Aorta (tissue), 5 donors: ENCODE measurements around the gene CCDC122. TPM values are rescaled to one million over a fixed set of nuclear protein-coding genes. Genes with fewer than 3 reads are reported as not detected.

Source experiments
- ATAC-seq: fragments of 200-7000 bp; cut with Tn5 transposase; one replicate; pipeline ENCODE4 v1.9.1; 2022; ENCODE audit warnings: moderate library complexity; ENCODE audit not compliant: low FRiP score
- DNase-seq, 2 donors: peaks; one replicate each; pipeline ENCODE4 v3.0.0-alpha.2; 2020
- H3K27ac ChIP-seq, 2 donors: one replicate each; pipeline ENCODE4 v1.5.1; 2013; ENCODE audit warnings: low read length in 2 of 2, mild to moderate bottlenecking in 2 of 2, moderate library complexity in 2 of 2, control low read depth in 1 of 2, inconsistent platforms in 1 of 2, low read depth in 1 of 2
- H3K27me3 ChIP-seq, 2 donors: one replicate each; pipeline ENCODE4 v1.6.1; 2013; ENCODE audit warnings: control low read depth in 1 of 2, low read length in 1 of 2, mild to moderate bottlenecking in 1 of 2, moderate library complexity in 1 of 2; ENCODE audit not compliant: insufficient read depth in 2 of 2, control insufficient read depth in 1 of 2
- H3K36me3 ChIP-seq, 2 donors: one replicate each; pipeline ENCODE4 v1.6.1; 2013; ENCODE audit warnings: control low read depth in 1 of 2, low read length in 1 of 2, mild to moderate bottlenecking in 1 of 2; ENCODE audit not compliant: insufficient read depth in 2 of 2, control insufficient read depth in 1 of 2
- H3K4me1 ChIP-seq, 2 donors: one replicate each; pipeline ENCODE4 v1.6.1; 2013; ENCODE audit warnings: low read length in 2 of 2, control low read depth in 1 of 2, mild to moderate bottlenecking in 1 of 2, moderate library complexity in 1 of 2; ENCODE audit not compliant: insufficient read depth in 2 of 2, control insufficient read depth in 1 of 2
- H3K4me3 ChIP-seq, 2 donors: one replicate each; pipeline ENCODE4 v1.5.1; 2013; ENCODE audit warnings: low read length in 2 of 2, control low read depth in 1 of 2, mild to moderate bottlenecking in 1 of 2
- H3K9me3 ChIP-seq: one replicate; pipeline ENCODE4 v1.6.1; 2013; ENCODE audit warnings: mild to moderate bottlenecking, low read length; ENCODE audit not compliant: control insufficient read depth
- WGBS, 2 donors: extraction: QIAGEN DNeasy Blood & Tissue Kit; methylation state at CpG; one replicate each; pipeline ENCODE4 v1.1.7; 2013; 5-methylcytosine and 5-hydroxymethylcytosine counted together
- intact Hi-C, 2 donors: fragments of 100-400 bp; cut with DNase I; formaldehyde crosslinking; loops; one replicate each; pipeline versions ENCODE4 v1.14.2 to v1.15.0; 2022
- polyA plus RNA-seq, 2 donors: library from polyadenylated mRNA; stranded (reverse); fragments of 200-250 nt; gene quantifications; one replicate each; pipeline ENCODE4 v1.2.3, GENCODE V29; 2013
- total RNA-seq, 2 donors: library from RNA; stranded (reverse); fragmentation: NEBNext Ultra II Directional; extraction: Animal tissue kit (Norgen Biotek cat#: 25700); gene quantifications; one replicate each; pipeline ENCODE4 v1.2.1, GENCODE V29; 2021
- donor health status: healthy with polysubstance abuse.
- donor health status: Bipolar disorder and iron deficiency.
- donor health status: DM: no; HTN: no; CAD: no.
- donor health status: DM: no; HTN: no; CAD: no.
- donor health status: DM: yes; HTN: yes; CAD: no.

CCDC122 gene
- total and polyA plus RNA-seq, 4 donors = 3.1 to 8.6 (median 4.9) TPM

GRCh38 chr13:43880214-43880855, 795 bp upstream of the CCDC122 start:
- WGBS, 2 donors = 52 to 54% methylated on average over 15 of the region's 15 CpGs
- no peak for ATAC-seq
- peaks cover 0 to 5% of the 10 kb centered on the region in 2 donors for H3K4me1 ChIP-seq
- no peaks in the 10 kb centered on the region for H3K9me3 ChIP-seq
- DNase-seq = no peak
- H3K4me3 ChIP-seq = peak overlapping the region; percentile 42 to 43
- no peaks in the 10 kb centered on the region for H3K27me3 ChIP-seq
- no peaks in the 10 kb centered on the region for H3K36me3 ChIP-seq
- intact Hi-C loops = no loop called here
- H3K27ac ChIP-seq = no peak overlapping the region

- Histone ChIP-seq H3K27ac (peak within 1 kb of the TSS; percentile 34 to 61), H3K27me3 (no peaks in the 10 kb centered on the region), H3K9me3 (no peaks in the 10 kb centered on the region), H3K4me3 (peak within 1 kb of the TSS; percentile 42 to 43), H3K4me1 (peaks cover 0 to 5% of the 10 kb centered on the region in 2 donors), H3K36me3 (no peaks in the 10 kb centered on the region)
- DNase-seq = no peak
- 1 to 2% methylated on average over 36 to 48 of the region's 48 CpGs for WGBS, 2 donors
- ATAC-seq = peak; percentile 85
- intact Hi-C loops = loop anchor here in 1 of 2 donors (10.0 kb wide), 1 partner anchor 795 kb away; no protein-coding TSS in a partner anchor
Observed at GRCh38 chr13:43879755-43880181, 228 bp upstream of the CCDC122 start, which contains the start of gene LACC1. Gene LACC1 (plus strand): TSS chr13:43879904. CDS start chr13:43880986, 1,082 bp downstream.

- no peak for ATAC-seq
- intact Hi-C loops = loop anchor here in 1 of 2 donors (10.0 kb wide), 1 partner anchor 793 kb away; no protein-coding TSS in a partner anchor
- no peaks in the 10 kb centered on the region for H3K9me3 ChIP-seq
- peaks cover 0 to 4% of the 10 kb centered on the region in 2 donors for H3K4me1 ChIP-seq
- no peaks in the 10 kb centered on the region for H3K36me3 ChIP-seq
- 94 to 95% methylated on average over 1 of the region's 1 CpG for WGBS, 2 donors
- H3K27ac ChIP-seq = no peak overlapping the region
- no peak overlapping the region for H3K4me3 ChIP-seq
- no peak for DNase-seq
- H3K27me3 ChIP-seq = no peaks in the 10 kb centered on the region
Observed at GRCh38 chr13:43877766-43878165, 1.8 kb downstream of the CCDC122 start.

- ATAC-seq (no peak), DNase-seq (no peak)
- no peak overlapping the region for H3K27ac ChIP-seq
- H3K4me3 ChIP-seq = no peak overlapping the region
- no peaks in the 10 kb centered on the region for H3K27me3 ChIP-seq
- H3K4me1 ChIP-seq = peaks cover 0 to 4% of the 10 kb centered on the region in 2 donors
- no peaks in the 10 kb centered on the region for H3K36me3 ChIP-seq
- H3K9me3 ChIP-seq = no peaks in the 10 kb centered on the region
- intact Hi-C loops = loop anchor here in 1 of 2 donors (10.0 kb wide), 1 partner anchor 793 kb away; no protein-coding TSS in a partner anchor
Observed at GRCh38 chr13:43877326-43877725, 2.2 kb downstream of the CCDC122 start.

- peaks cover 0 to 4% of the 10 kb centered on the region in 2 donors for H3K4me1 ChIP-seq
- H3K27ac ChIP-seq = no peak overlapping the region
- DNase-seq = no peak
- intact Hi-C loops = loop anchor here in 1 of 2 donors (10.0 kb wide), 1 partner anchor 792 kb away; no protein-coding TSS in a partner anchor
- H3K9me3 ChIP-seq = no peaks in the 10 kb centered on the region
- no peak for ATAC-seq
- no peaks in the 10 kb centered on the region for H3K27me3 ChIP-seq
- no peak overlapping the region for H3K4me3 ChIP-seq
- WGBS, 2 donors = 95 to 100% methylated on average over 2 of the region's 2 CpGs
- no peaks in the 10 kb centered on the region for H3K36me3 ChIP-seq
Observed at GRCh38 chr13:43876366-43876765, 3.2 kb downstream of the CCDC122 start.

GRCh38 chr13:43874504-43875092, 4.9 kb downstream of the CCDC122 start:
- ATAC-seq (no peak), DNase-seq (no peak)
- H3K27me3 ChIP-seq = no peaks in the 10 kb centered on the region
- 7 to 10% methylated on average over 2 of the region's 2 CpGs for WGBS, 2 donors
- peaks cover 0 to 4% of the 10 kb centered on the region in 2 donors for H3K4me1 ChIP-seq
- intact Hi-C loops = loop anchor here (5.0 to 10.0 kb wide), 5 partner anchors 787 to 1277 kb away; no protein-coding TSS in a partner anchor
- H3K27ac ChIP-seq = no peak overlapping the region
- H3K4me3 ChIP-seq = no peak overlapping the region
- no peaks in the 10 kb centered on the region for H3K9me3 ChIP-seq
- H3K36me3 ChIP-seq = no peaks in the 10 kb centered on the region

GRCh38 chr13:43872181-43872580, 7.4 kb downstream of the CCDC122 start:
- no peaks in the 10 kb centered on the region for H3K27me3 ChIP-seq
- no peak for ATAC-seq
- no peak overlapping the region for H3K4me3 ChIP-seq
- no peak overlapping the region for H3K27ac ChIP-seq
- intact Hi-C loops = loop anchor here (5.0 to 10.0 kb wide), 5 partner anchors 785 to 1275 kb away; no protein-coding TSS in a partner anchor
- WGBS, 2 donors = 94 to 97% methylated on average over 1 of the region's 1 CpG
- no peaks in the 10 kb centered on the region for H3K36me3 ChIP-seq
- no peak for DNase-seq
- no peaks in the 10 kb centered on the region for H3K9me3 ChIP-seq
- H3K4me1 ChIP-seq = no peaks in the 10 kb centered on the region

GRCh38 chr13:43865892-43866291, 13.6 kb downstream of the CCDC122 start:
- Histone ChIP-seq H3K27me3 (no peaks in the 10 kb centered on the region), H3K36me3 (no peaks in the 10 kb centered on the region), H3K4me1 (no peaks in the 10 kb centered on the region), H3K27ac (no peak overlapping the region), H3K4me3 (no peak overlapping the region), H3K9me3 (no peaks in the 10 kb centered on the region)
- WGBS, 2 donors = 93 to 94% methylated on average over 4 of the region's 4 CpGs
- no peak for ATAC-seq
- intact Hi-C loops = loop anchor here in 1 of 2 donors (10.0 kb wide), 1 partner anchor 1391 kb away; no protein-coding TSS in a partner anchor
- DNase-seq = no peak
